GM10847 (cell line): ENCODE results near the gene KANK4.

Experiments used
- POLR2A ChIP-seq: IDR thresholded peaks from 2 replicates; pipeline ENCODE4 v1.6.1; 2011; ENCODE audit not compliant: insufficient read length; ENCODE audit errors: extremely low read depth

KANK4 gene

GRCh38 chr1:62318320-62318755 lies 896 bp downstream of the KANK4 start:
- TF ChIP-seq POLR2A: no peak

DNA sequence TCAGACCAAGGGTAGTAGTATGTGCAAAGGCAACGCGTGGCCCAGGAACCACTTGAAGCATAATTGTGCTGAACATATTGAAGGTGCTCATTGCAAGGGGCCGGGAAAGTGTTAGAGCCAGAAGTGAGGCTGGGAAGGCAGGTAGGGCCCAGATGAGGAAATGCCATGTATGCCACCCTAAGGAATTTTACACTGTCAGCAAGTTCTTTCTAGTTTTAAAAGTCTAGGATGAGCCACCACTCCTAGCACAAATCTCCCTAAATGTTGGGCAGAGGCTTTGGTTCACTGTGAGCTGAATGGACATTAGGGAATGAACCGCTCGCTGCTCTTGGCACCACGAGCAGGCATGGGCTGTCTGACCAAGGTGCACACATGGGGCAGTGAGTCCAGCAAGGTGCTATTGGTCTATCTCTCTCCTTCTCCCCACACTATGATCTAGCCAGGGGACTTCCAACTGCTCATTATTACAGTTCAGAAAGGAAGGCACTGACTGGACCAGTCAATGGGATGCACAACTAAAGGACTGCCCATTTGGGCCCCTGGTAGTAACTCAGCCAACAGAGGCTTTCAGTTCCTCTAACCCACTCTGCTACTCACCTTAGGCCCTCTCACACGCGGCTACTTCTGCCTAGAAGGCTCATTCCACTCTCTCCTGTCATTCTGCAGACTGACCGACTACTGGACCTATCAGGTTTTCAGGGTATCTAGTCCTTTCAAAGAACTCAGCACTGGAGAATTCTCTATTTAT lies 2.0 kb downstream of the KANK4 start:
- no peak for TF ChIP-seq POLR2A

GRCh38 chr1:62316135-62316534 lies 3.1 kb downstream of the KANK4 start:
- no peak for TF ChIP-seq POLR2A

GRCh38 chr1:62315387-62315786 lies 3.8 kb downstream of the KANK4 start:
- no peak for TF ChIP-seq POLR2A

GRCh38 chr1:62314454-62315350 lies 4.5 kb downstream of the KANK4 start:
- TF ChIP-seq POLR2A: no peak

DNA sequence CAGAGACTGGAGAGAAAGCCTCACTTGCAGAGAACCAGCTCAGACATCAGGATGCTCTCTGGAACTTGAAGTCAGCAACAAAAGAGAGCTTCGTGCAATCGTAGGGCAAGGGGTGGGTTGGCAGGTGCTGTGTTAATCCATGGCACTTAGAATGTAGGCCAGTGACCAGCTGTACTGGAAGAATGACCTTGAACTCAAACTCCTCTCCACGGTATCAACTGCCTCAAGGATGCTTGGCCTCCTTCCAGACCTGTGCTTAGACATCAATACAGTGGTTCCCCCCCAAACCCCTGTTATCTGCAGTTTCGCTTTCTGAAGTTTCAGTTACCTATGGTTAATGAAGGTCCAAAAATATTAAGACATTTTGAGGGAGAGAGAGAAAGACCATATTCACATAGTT lies 6.5 kb downstream of the KANK4 start:
- TF ChIP-seq POLR2A: no peak

GRCh38 chr1:62311473-62311943 lies 7.7 kb downstream of the KANK4 start:
- no peak for TF ChIP-seq POLR2A

DNA sequence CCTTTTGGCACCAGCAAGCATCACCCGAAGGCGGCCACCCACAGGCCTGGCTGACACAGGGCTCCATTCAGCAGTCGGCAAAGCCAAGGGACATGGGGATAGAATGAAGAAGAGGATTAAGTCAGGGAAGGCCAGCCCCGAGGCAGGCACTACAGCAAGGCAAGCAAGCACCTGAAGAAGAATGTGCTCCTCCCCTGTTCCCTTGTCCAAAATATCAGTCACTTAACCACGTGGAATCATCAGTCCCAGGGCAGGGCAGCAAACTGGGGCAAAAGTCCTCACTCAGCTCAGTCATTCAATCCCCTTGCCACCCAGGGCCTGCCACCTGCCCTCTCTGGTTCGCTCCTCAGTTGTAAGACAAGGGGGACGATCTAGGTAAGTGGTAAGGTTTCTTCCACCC lies 9.3 kb downstream of the KANK4 start:
- TF ChIP-seq POLR2A: no peak

- no peak for TF ChIP-seq POLR2A
These were observed 10.6 kb downstream of the KANK4 start for GRCh38 chr1:62308606-62309005.

- TF ChIP-seq POLR2A: no peak
These were observed 11.2 kb downstream of the KANK4 start for GRCh38 chr1:62307895-62308492.

- no peak for TF ChIP-seq POLR2A
These were observed 11.8 kb downstream of the KANK4 start for GRCh38 chr1:62307446-62307845.

- TF ChIP-seq POLR2A: no peak
These were observed 13.2 kb downstream of the KANK4 start for GRCh38 chr1:62306065-62306464.

GRCh38 chr1:62304975-62305374 lies 14.3 kb downstream of the KANK4 start:
- TF ChIP-seq POLR2A: no peak

DNA sequence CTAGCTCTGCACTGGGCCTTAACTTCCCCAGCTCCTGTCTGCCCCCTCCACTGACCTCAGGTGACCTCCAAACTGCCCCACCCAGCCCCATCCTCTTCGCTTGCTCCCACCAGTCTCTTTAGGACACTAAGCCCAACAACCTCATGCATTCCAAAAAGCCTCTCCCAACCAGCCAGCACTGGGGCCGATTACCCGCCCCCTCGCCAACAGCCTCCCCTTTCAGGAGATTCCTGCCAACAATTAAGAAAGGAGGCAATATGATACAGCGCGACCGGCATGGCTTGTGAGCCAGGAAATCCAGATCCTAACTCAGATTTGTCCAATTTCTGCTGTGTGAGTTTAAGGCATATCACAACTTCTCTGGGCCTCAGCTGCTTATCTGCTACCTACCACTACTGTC lies 14.7 kb downstream of the KANK4 start:
- no peak for TF ChIP-seq POLR2A

GRCh38 chr1:62301726-62302390 lies 17.4 kb downstream of the KANK4 start:
- TF ChIP-seq POLR2A: no peak
